Upper lobe of left lung (tissue), 6 donors: ENCODE data around the gene MEIOB. TPM values are rescaled to one million over a fixed set of nuclear protein-coding genes. Genes with fewer than 3 reads are reported as not detected.
"Not testable (repeated sequence)": the region's sequence is repeated elsewhere in the genome, so short reads cannot be mapped to it uniquely, and the experiment has no call there.

ENCODE experiments used
- ATAC-seq, 2 donors: fragments of 200-7000 bp; cut with Tn5 transposase; one replicate each; pipeline ENCODE4 v1.9.1; 2022; ENCODE audit warnings: mild to moderate bottlenecking in 2 of 2, moderate library complexity in 2 of 2; ENCODE audit not compliant: low FRiP score in 2 of 2
- DNase-seq, 2 donors: peaks; one replicate each; pipeline ENCODE4 v3.0.0-alpha.2; 2019 to 2020
- H3K27ac ChIP-seq, 4 donors: fragments of 200-600 bp; sonication (generic); one replicate each; pipeline ENCODE4 v1.5.1; 2016 to 2019
- H3K27me3 ChIP-seq, 4 donors: fragments of 200-600 bp; sonication (generic); one replicate each; pipeline ENCODE4 v1.5.1; 2017 to 2019
- H3K36me3 ChIP-seq, 4 donors: fragments of 200-600 bp; sonication (generic); one replicate each; pipeline ENCODE4 v1.5.1; 2016 to 2019
- H3K4me1 ChIP-seq, 4 donors: fragments of 200-600 bp; sonication (generic); one replicate each; pipeline ENCODE4 v1.5.1; 2018 to 2019
- H3K4me3 ChIP-seq, 4 donors: fragments of 200-600 bp; sonication (generic); one replicate each; pipeline ENCODE4 v1.5.1; 2017 to 2019; ENCODE audit warnings: mild to moderate bottlenecking in 2 of 4, moderate library complexity in 1 of 4
- H3K9me3 ChIP-seq, 4 donors: fragments of 200-600 bp; sonication (generic); one replicate each; pipeline ENCODE4 v1.5.1; 2018 to 2019
- EP300 ChIP-seq, 4 donors: sonication (generic); formaldehyde crosslinking; IDR thresholded peaks; one replicate each; pipeline ENCODE4 v1.5.1; 2017; ENCODE audit warnings: antibody characterized with exemption in 4 of 4, control low read depth in 2 of 4
- POLR2A ChIP-seq, 4 donors: fragments of 450-650 bp; IDR thresholded peaks; one replicate each; pipeline ENCODE4 v1.5.1; 2016 to 2017; ENCODE audit warnings: antibody characterized with exemption in 4 of 4, mild to moderate bottlenecking in 2 of 4
- POLR2AphosphoS5 ChIP-seq, 2 donors: sonication (generic); formaldehyde crosslinking; IDR thresholded peaks; one replicate each; pipeline ENCODE4 v1.5.1; 2017; ENCODE audit warnings: antibody characterized with exemption in 2 of 2
- WGBS, 2 donors: methylation state at CpG; one replicate each; pipeline ENCODE4 v1.1.5; 2017 to 2018; 5-methylcytosine and 5-hydroxymethylcytosine counted together
- total RNA-seq, 6 donors: library from RNA; depleted of rRNA in 4 of 6; stranded (reverse); fragments of >200 nt in 4 of 6; gene quantifications; one replicate each; pipeline versions ENCODE4 v1.1.0 to v1.2.1, GENCODE V29; 2016 to 2021
- TF ChIP-seq, protein P1 (sequence below), 6 experiments: fragments of 450-650 bp in 4 of 6; fragments of 200-600 bp in 2 of 6; sonication (generic) in 2 of 6; IDR thresholded peaks; one replicate each; pipeline ENCODE4 v1.5.1; 2016 to 2019; ENCODE audit warnings: antibody characterized with exemption in 6 of 6
- donor health status: DM: no; HTN: no; CAD: no; lungs with moderate emphysema.
- donor health status: DM: no; HTN: yes; CAD: no; lungs with severe emphysema.

Gene MEIOB
- total RNA-seq, 6 donors from 2014 or later = 0.54 TPM; not detected in 5

DNA sequence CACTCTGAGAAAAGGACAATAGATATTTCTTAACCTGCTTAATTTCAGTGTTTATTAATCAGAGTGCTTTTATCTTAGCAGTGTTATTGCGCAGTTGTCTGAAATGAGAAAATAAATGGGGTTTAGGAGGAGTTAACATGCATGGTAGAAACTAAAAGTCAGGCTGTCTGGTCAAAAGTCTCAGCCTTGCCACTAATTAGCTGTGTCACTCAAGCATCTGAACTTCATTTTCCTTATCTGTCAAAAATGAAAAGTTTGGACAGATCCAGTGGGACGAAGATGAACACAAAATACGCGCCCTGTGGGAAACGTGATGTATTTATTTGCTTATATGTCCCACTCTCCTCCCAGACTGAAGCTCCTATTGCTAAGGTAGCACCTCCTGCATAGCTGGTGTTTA is 6.3 kb upstream of the MEIOB start:
- Histone ChIP-seq H3K36me3 (no peaks in the 10 kb centered on the region), H3K9me3 (no peaks in the 10 kb centered on the region), H3K27ac (no peak overlapping the region), H3K27me3 (no peaks in the 10 kb centered on the region), H3K4me1 (peaks cover 0 to 4% (median 0%) of the 10 kb centered on the region in 4 donors), H3K4me3 (no peak overlapping the region)
- ATAC-seq = no peak
- no peak for DNase-seq
- TF ChIP-seq, protein P1, sequence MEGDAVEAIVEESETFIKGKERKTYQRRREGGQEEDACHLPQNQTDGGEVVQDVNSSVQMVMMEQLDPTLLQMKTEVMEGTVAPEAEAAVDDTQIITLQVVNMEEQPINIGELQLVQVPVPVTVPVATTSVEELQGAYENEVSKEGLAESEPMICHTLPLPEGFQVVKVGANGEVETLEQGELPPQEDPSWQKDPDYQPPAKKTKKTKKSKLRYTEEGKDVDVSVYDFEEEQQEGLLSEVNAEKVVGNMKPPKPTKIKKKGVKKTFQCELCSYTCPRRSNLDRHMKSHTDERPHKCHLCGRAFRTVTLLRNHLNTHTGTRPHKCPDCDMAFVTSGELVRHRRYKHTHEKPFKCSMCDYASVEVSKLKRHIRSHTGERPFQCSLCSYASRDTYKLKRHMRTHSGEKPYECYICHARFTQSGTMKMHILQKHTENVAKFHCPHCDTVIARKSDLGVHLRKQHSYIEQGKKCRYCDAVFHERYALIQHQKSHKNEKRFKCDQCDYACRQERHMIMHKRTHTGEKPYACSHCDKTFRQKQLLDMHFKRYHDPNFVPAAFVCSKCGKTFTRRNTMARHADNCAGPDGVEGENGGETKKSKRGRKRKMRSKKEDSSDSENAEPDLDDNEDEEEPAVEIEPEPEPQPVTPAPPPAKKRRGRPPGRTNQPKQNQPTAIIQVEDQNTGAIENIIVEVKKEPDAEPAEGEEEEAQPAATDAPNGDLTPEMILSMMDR (IDR thresholded peaks at IDR 0.05) = no peak
- TF ChIP-seq EP300 (IDR thresholded peaks at IDR 0.05) (no peak), POLR2A (IDR thresholded peaks at IDR 0.05) (no peak), POLR2AphosphoS5 (IDR thresholded peaks at IDR 0.05) (no peak)
- WGBS, 2 donors = 70 to 73% methylated on average over 5 of the region's 5 CpGs

DNA sequence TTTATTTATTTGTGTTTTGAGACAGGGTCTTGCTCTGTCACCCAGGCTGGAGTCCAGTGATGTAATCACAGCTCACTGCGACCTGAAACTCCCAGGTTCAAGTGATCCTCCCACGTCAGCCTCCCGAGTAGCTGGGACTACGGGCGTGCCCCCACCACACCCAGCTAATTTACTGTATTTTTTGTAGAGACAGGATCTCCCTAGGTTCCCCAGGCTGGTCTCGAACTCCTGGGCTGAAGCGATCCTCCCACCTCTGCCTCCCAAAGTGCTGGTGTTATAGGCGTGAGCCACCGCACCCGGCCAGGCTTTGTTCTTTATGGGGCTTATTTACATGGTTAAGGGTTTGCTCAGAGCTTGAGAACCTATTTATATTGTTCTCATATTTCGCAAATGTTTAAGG is 5.8 kb upstream of the MEIOB start:
- H3K36me3 ChIP-seq = no peaks in the 10 kb centered on the region
- H3K9me3 ChIP-seq = no peaks in the 10 kb centered on the region
- TF ChIP-seq POLR2A (IDR thresholded peaks at IDR 0.05) (no peak), EP300 (IDR thresholded peaks at IDR 0.05) (no peak), POLR2AphosphoS5 (IDR thresholded peaks at IDR 0.05) (no peak)
- TF ChIP-seq, protein P1 (IDR thresholded peaks at IDR 0.05) = no peak
- H3K27ac ChIP-seq = no peak overlapping the region
- 37 to 47% methylated on average over 11 of the region's 11 CpGs for WGBS, 2 donors
- H3K4me1 ChIP-seq = peaks cover 0 to 4% (median 0%) of the 10 kb centered on the region in 4 donors
- DNase-seq (no peak), ATAC-seq (no peak)
- no peak overlapping the region for H3K4me3 ChIP-seq
- no peaks in the 10 kb centered on the region for H3K27me3 ChIP-seq

DNA sequence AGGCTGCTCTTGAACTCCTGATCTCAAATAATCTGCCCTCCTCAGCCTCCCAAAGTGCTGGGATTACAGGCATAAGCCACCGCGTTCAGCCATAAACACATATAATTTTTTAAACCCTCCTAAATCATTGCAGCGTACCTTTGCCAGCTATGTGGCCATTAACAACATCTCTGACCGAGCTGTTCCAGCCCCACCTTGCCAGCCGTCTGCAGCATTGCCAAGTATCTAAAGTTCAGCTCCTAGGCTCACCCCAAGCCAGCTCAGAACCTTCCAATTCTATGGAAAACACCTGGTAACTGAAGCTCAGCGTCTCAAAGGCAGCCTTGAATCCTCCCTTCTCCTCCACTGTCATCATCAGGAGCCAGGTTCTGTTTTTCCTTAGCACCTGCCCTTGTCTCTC is 5.1 kb upstream of the MEIOB start:
- H3K27me3 ChIP-seq = peaks cover 0 to 5% (median 2%) of the 10 kb centered on the region in 4 donors
- no peak overlapping the region for H3K4me3 ChIP-seq
- WGBS, 2 donors = 63 to 64% methylated on average over 6 of the region's 6 CpGs
- TF ChIP-seq POLR2A (IDR thresholded peaks at IDR 0.05) = no peak
- no peak for TF ChIP-seq POLR2AphosphoS5 (IDR thresholded peaks at IDR 0.05)
- TF ChIP-seq, protein P1 (IDR thresholded peaks at IDR 0.05) = no peak
- no peak for TF ChIP-seq EP300 (IDR thresholded peaks at IDR 0.05)
- no peak overlapping the region for H3K27ac ChIP-seq
- DNase-seq (no peak), ATAC-seq (no peak)
- H3K9me3 ChIP-seq = peaks cover 0 to 2% (median under 1%) of the 10 kb centered on the region in 4 donors
- no peaks in the 10 kb centered on the region for H3K36me3 ChIP-seq
- H3K4me1 ChIP-seq = peaks cover 0 to 5% (median 4%) of the 10 kb centered on the region in 4 donors

DNA sequence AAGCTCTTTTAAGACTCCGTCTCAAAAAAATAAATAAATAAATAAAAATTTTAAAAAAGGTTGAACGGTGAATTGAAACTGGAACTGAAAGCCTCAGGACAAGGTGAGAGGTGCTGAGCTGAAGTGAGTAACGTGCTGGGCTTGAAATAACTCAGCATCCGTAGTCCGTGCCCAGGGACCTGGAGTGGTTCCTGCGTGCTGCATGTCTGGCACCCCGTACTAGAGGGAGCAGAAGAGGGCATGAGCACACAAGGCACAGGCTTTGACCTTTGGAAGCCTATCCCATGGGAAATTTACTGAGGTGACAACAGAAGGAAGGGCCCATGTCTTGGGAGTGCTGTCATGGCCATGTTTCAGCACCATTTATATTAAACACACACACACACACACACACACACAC is 4.5 kb upstream of the MEIOB start:
- H3K36me3 ChIP-seq = no peaks in the 10 kb centered on the region
- H3K27me3 ChIP-seq = peaks cover 0 to 10% (median 4%) of the 10 kb centered on the region in 4 donors
- no peak for ATAC-seq
- no peak for DNase-seq
- TF ChIP-seq EP300 (IDR thresholded peaks at IDR 0.05) (no peak), POLR2A (IDR thresholded peaks at IDR 0.05) (no peak), POLR2AphosphoS5 (IDR thresholded peaks at IDR 0.05) (no peak)
- TF ChIP-seq, protein P1 (IDR thresholded peaks at IDR 0.05) = no peak
- H3K4me1 ChIP-seq = peaks cover 0 to 7% (median 6%) of the 10 kb centered on the region in 4 donors
- WGBS, 2 donors = 70% methylated on average over 7 of the region's 7 CpGs
- H3K27ac ChIP-seq = no peak overlapping the region
- H3K4me3 ChIP-seq = no peak overlapping the region
- H3K9me3 ChIP-seq = peaks cover 0 to 4% (median 2%) of the 10 kb centered on the region in 4 donors

DNA sequence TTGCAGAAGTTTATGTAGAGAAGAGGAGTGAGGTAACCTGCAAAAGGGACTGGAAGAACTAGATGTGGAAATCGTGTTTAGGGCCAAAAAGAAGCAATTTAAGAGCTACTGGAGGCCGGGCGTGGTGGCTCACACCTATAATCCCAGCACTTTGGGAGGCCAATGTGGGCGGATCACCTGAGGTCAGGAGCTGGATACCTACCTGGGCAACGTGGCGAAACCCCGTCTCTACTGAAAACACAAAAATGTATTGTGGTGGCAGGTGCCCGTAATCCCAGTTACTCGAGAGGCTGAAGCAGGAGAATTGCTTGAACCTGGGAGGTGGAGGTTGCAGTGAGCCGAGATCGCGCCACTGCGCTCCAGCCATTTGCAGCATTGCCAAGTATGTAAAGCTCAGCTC is 4.1 kb upstream of the MEIOB start:
- not testable (repeated sequence) for ATAC-seq

More for the DNA sequence above, 4.1 kb upstream of the MEIOB start:
- not testable (repeated sequence) for H3K27ac ChIP-seq, H3K4me3 ChIP-seq, H3K27me3 ChIP-seq, H3K4me1 ChIP-seq, H3K9me3 ChIP-seq, DNase-seq, H3K36me3 ChIP-seq
- 84 to 87% methylated on average over 13 of the region's 13 CpGs for WGBS, 2 donors
